ENCODE data around the gene YAE1. TPM values are rescaled to one million over a fixed set of nuclear protein-coding genes. Genes with fewer than 3 reads are reported as not detected.
"Not testable (repeated sequence)": the region's sequence is repeated elsewhere in the genome, so short reads cannot be mapped to it uniquely, and the experiment has no call there.

The YAE1 gene
- total RNA-seq, 1 experiment from 2014 or later = 23.1 TPM

GRCh38 chr7:39541511-39541910, 24.7 kb upstream of the YAE1 start:
- H3F3A ChIP-seq (ENCODE audit: insufficient read depth, low read depth) = no peaks in the 10 kb centered on the region
- no peaks in the 10 kb centered on the region; the same call in 1 of the 2 replicates for H3K9me2 ChIP-seq (ENCODE audit: insufficient read depth)
- H3K79me2 ChIP-seq (ENCODE audit: low read depth) = no peaks in the 10 kb centered on the region
- BruUV-seq (replicated peaks) = no TSS peak
- POLR2A ChIA-PET (ENCODE audit: unreplicated experiment) = no interaction called here
- TF ChIP-seq CTCF (conservative IDR thresholded peaks at IDR 0.05) (no peak), EZH2 (IDR thresholded peaks at IDR 0.05; ENCODE audit: low read depth) (no peak)
- H3K27me3 ChIP-seq (ENCODE audit: insufficient read depth, low read depth) = peaks cover 58% of the 10 kb centered on the region
- no peak overlapping the region for H3K27ac ChIP-seq
- no peaks in the 10 kb centered on the region for H3K36me3 ChIP-seq (ENCODE audit: low read depth)
- no peak overlapping the region for H2AFZ ChIP-seq
- CTCF ChIA-PET = no interaction called here
- no peak for DNase-seq
- no peaks in the 10 kb centered on the region for H3K4me1 ChIP-seq (replicated peaks; ENCODE audit: insufficient read depth)
- H4K20me1 ChIP-seq (ENCODE audit: insufficient read depth) = no peaks in the 10 kb centered on the region
- H3K4me2 ChIP-seq = no peak overlapping the region
- H3K4me3 ChIP-seq = no peak overlapping the region
- H3K9me3 ChIP-seq (ENCODE audit: insufficient read depth, low read depth) = no peaks in the 10 kb centered on the region
- intact Hi-C loops (cut with micrococcal nuclease; ENCODE audit: unreplicated experiment) = no loop called here

GRCh38 chr7:39544774-39545173, 21.4 kb upstream of the YAE1 start:
- DNase-seq; H2AFZ ChIP-seq; H3K4me2 ChIP-seq; H3K79me2 ChIP-seq (ENCODE audit: low read depth); intact Hi-C loops (cut with micrococcal nuclease; ENCODE audit: unreplicated experiment); POLR2A ChIA-PET (ENCODE audit: unreplicated experiment); H3K4me1 ChIP-seq (replicated peaks; ENCODE audit: insufficient read depth); BruUV-seq (replicated peaks); H3K36me3 ChIP-seq (ENCODE audit: low read depth); H4K20me1 ChIP-seq (ENCODE audit: insufficient read depth); CTCF ChIA-PET; H3F3A ChIP-seq (ENCODE audit: insufficient read depth, low read depth); H3K9me2 ChIP-seq (ENCODE audit: insufficient read depth); H3K4me3 ChIP-seq; H3K27ac ChIP-seq: not testable (repeated sequence)
- Histone ChIP-seq H3K27me3 (ENCODE audit: insufficient read depth, low read depth) (peaks cover 53% of the 10 kb centered on the region), H3K9me3 (ENCODE audit: insufficient read depth, low read depth) (peaks cover 11% of the 10 kb centered on the region; the same call in 1 of the 2 replicates)

- no peaks in the 10 kb centered on the region for H3K4me1 ChIP-seq (replicated peaks; ENCODE audit: insufficient read depth)
- no peak overlapping the region for H3K27ac ChIP-seq
- H3K27me3 ChIP-seq (ENCODE audit: insufficient read depth, low read depth) = peaks cover 60% of the 10 kb centered on the region
- no peak overlapping the region for H2AFZ ChIP-seq
- H3K9me2 ChIP-seq (ENCODE audit: insufficient read depth) = no peaks in the 10 kb centered on the region; the same call in 1 of the 2 replicates
- TF ChIP-seq EZH2 (IDR thresholded peaks at IDR 0.05; ENCODE audit: low read depth) (no peak), CTCF (conservative IDR thresholded peaks at IDR 0.05) (no peak)
- peaks cover 11% of the 10 kb centered on the region; the same call in 1 of the 2 replicates for H3K9me3 ChIP-seq (ENCODE audit: insufficient read depth, low read depth)
- no peak for DNase-seq
- no peak overlapping the region for H3K4me3 ChIP-seq
- no peak overlapping the region for H3K4me2 ChIP-seq
- H3K36me3 ChIP-seq (ENCODE audit: low read depth) = no peaks in the 10 kb centered on the region
- no peaks in the 10 kb centered on the region for H3K79me2 ChIP-seq (ENCODE audit: low read depth)
- ChIA-PET POLR2A (ENCODE audit: unreplicated experiment) (no interaction called here), CTCF (no interaction called here)
- intact Hi-C loops (cut with micrococcal nuclease; ENCODE audit: unreplicated experiment) = no loop called here
- H3F3A ChIP-seq (ENCODE audit: insufficient read depth, low read depth) = no peaks in the 10 kb centered on the region
- BruUV-seq (replicated peaks) = no TSS peak
- H4K20me1 ChIP-seq (ENCODE audit: insufficient read depth) = no peaks in the 10 kb centered on the region
Measured at GRCh38 chr7:39547336-39547735, 18.9 kb upstream of the YAE1 start.

GRCh38 chr7:39550411-39550810, 15.8 kb upstream of the YAE1 start:
- Histone ChIP-seq H3K79me2 (ENCODE audit: low read depth) (no peaks in the 10 kb centered on the region), H3F3A (ENCODE audit: insufficient read depth, low read depth) (no peaks in the 10 kb centered on the region), H4K20me1 (ENCODE audit: insufficient read depth) (no peaks in the 10 kb centered on the region), H3K9me3 (ENCODE audit: insufficient read depth, low read depth) (peaks cover 11% of the 10 kb centered on the region; the same call in 1 of the 2 replicates), H3K4me3 (no peak overlapping the region), H2AFZ (no peak overlapping the region), H3K4me1 (replicated peaks; ENCODE audit: insufficient read depth) (no peaks in the 10 kb centered on the region), H3K9me2 (ENCODE audit: insufficient read depth) (no peaks in the 10 kb centered on the region; the same call in 1 of the 2 replicates), H3K36me3 (ENCODE audit: low read depth) (no peaks in the 10 kb centered on the region), H3K27ac (no peak overlapping the region), H3K4me2 (no peak overlapping the region), H3K27me3 (ENCODE audit: insufficient read depth, low read depth) (peaks cover 57% of the 10 kb centered on the region)
- no peak for DNase-seq
- TF ChIP-seq EZH2 (IDR thresholded peaks at IDR 0.05; ENCODE audit: low read depth) = no peak
- TF ChIP-seq CTCF (conservative IDR thresholded peaks at IDR 0.05) = no peak
- intact Hi-C loops (cut with micrococcal nuclease; ENCODE audit: unreplicated experiment) = no loop called here
- ChIA-PET CTCF (no interaction called here), POLR2A (ENCODE audit: unreplicated experiment) (no interaction called here)
- no TSS peak for BruUV-seq (replicated peaks)

Measured in PC-9 (cell line).